GM23338 (cell line): ENCODE results near the gene SPATA13. TPM values are rescaled to one million over a fixed set of nuclear protein-coding genes. Genes with fewer than 3 reads are reported as not detected.

ENCODE experiments used
- ATAC-seq: fragments of 200-7000 bp; cut with Tn5 transposase; 3 replicates; pipeline ENCODE4 v1.9.1; 2020
- DNase-seq: peaks from one replicate; pipeline ENCODE4 v3.0.0-alpha.2; 2015; ENCODE audit warnings: low spot score
- H2AFZ ChIP-seq: fragments of 200-600 bp; sonication (generic); 2 replicates; pipeline ENCODE4 v1.8.0; 2016; ENCODE audit warnings: antibody characterized with exemption, mild to moderate bottlenecking, moderate library complexity
- H3F3A ChIP-seq: fragments of 200-600 bp; sonication (generic); replicated peaks from 2 replicates; pipeline ENCODE4 v1.8.0; 2017; ENCODE audit warnings: antibody characterized with exemption, mixed run types, low read depth
- H3K27ac ChIP-seq: fragments of 200-600 bp; sonication (generic); 2 replicates; pipeline ENCODE4 v1.6.1; 2016; ENCODE audit warnings: low read depth
- H3K27me3 ChIP-seq: fragments of 200-600 bp; sonication (generic); 2 replicates; pipeline ENCODE4 v1.8.0; 2016; ENCODE audit warnings: mild to moderate bottlenecking, mixed run types, moderate library complexity; ENCODE audit not compliant: insufficient read depth
- H3K36me3 ChIP-seq: fragments of 200-600 bp; sonication (generic); 2 replicates; pipeline ENCODE4 v1.8.0; 2016; ENCODE audit warnings: mild to moderate bottlenecking; ENCODE audit not compliant: insufficient read depth
- H3K4me1 ChIP-seq: fragments of 200-600 bp; sonication (generic); 2 replicates; pipeline ENCODE4 v1.8.0; 2016; ENCODE audit warnings: mild to moderate bottlenecking, moderate library complexity; ENCODE audit not compliant: insufficient read depth
- H3K4me2 ChIP-seq: fragments of 200-600 bp; sonication (generic); 2 replicates; pipeline ENCODE4 v1.7.1; 2017; ENCODE audit warnings: mixed run types
- H3K4me3 ChIP-seq: fragments of 200-600 bp; sonication (generic); 2 replicates; pipeline ENCODE4 v1.6.1; 2016; ENCODE audit warnings: mixed run types
- H3K79me2 ChIP-seq: fragments of 200-600 bp; sonication (generic); replicated peaks from 2 replicates; pipeline ENCODE4 v1.8.0; 2017; ENCODE audit warnings: mild to moderate bottlenecking; ENCODE audit not compliant: insufficient read depth
- H3K9me2 ChIP-seq: fragments of 200-600 bp; sonication (generic); 2 replicates; pipeline ENCODE4 v1.8.0; 2017; ENCODE audit not compliant: insufficient read depth
- H4K20me1 ChIP-seq: fragments of 200-600 bp; sonication (generic); replicated peaks from 2 replicates; pipeline ENCODE4 v1.8.0; 2017; ENCODE audit warnings: mild to moderate bottlenecking; ENCODE audit not compliant: insufficient read depth
- H3K27ac Mint-ChIP-seq: 2 replicates; pipeline ENCODE4 v1.8.0; 2020; ENCODE audit warnings: inconsistent platforms, mild to moderate bottlenecking, moderate library complexity, mixed read lengths
- H3K27me3 Mint-ChIP-seq: 3 replicates; pipeline ENCODE4 v1.8.0; 2022; ENCODE audit warnings: low read depth, mild to moderate bottlenecking, moderate library complexity, mixed read lengths, inconsistent platforms; ENCODE audit not compliant: insufficient read depth, poor library complexity
- H3K36me3 Mint-ChIP-seq: 3 replicates; pipeline ENCODE4 v1.8.0; 2021; ENCODE audit warnings: low read depth, mild to moderate bottlenecking, inconsistent platforms, moderate library complexity, mixed read lengths
- H3K4me1 Mint-ChIP-seq: 3 replicates; pipeline ENCODE4 v1.8.0; 2020; ENCODE audit warnings: mild to moderate bottlenecking, inconsistent platforms, mixed read lengths
- H3K4me3 Mint-ChIP-seq: 3 replicates; pipeline ENCODE4 v1.8.0; 2021; ENCODE audit warnings: moderate library complexity, mild to moderate bottlenecking, inconsistent platforms, mixed read lengths
- H3K9me3 Mint-ChIP-seq: 3 replicates; pipeline ENCODE4 v1.8.0; 2020; ENCODE audit warnings: moderate library complexity, mild to moderate bottlenecking, inconsistent platforms, mixed read lengths
- CREB1 ChIP-seq: fragments of 250-450 bp; sonication (Bioruptor Pico); IDR thresholded peaks from 2 replicates; pipeline ENCODE4 v1.5.0; 2020; ENCODE audit warnings: low read depth, mild to moderate bottlenecking, moderate library complexity
- ETS1 ChIP-seq: IDR thresholded peaks from 2 replicates; pipeline ENCODE4 v1.6.1; 2016; ENCODE audit warnings: antibody characterized with exemption
- EZH2 ChIP-seq: fragments of 200-600 bp; sonication (generic); IDR thresholded peaks from one replicate; pipeline ENCODE4 v1.8.0; 2017; ENCODE audit warnings: antibody characterized with exemption, mild to moderate bottlenecking, low read depth; ENCODE audit not compliant: unreplicated experiment
- EZH2phosphoT487 ChIP-seq: fragments of 200-600 bp; sonication (generic); IDR thresholded peaks from one replicate; pipeline ENCODE4 v1.8.1; 2018; ENCODE audit warnings: antibody characterized with exemption; ENCODE audit not compliant: unreplicated experiment
- STAT1 ChIP-seq: IDR thresholded peaks from one replicate; pipeline ENCODE4 v1.6.1; 2016; ENCODE audit warnings: antibody characterized with exemption; ENCODE audit not compliant: unreplicated experiment
- ZNF331 ChIP-seq: fragments of 250-450 bp; sonication (Bioruptor Pico); IDR thresholded peaks from 2 replicates; pipeline ENCODE4 v1.5.0; 2020; ENCODE audit warnings: low read depth, mild to moderate bottlenecking, moderate library complexity
- polyA plus RNA-seq: library from polyadenylated mRNA; unstranded; fragments of >200 nt; fragmentation: Nextera tagmentation; extraction: Ambion mirVana; gene quantifications from 2 replicates; pipeline ENCODE4 v1.2.1, GENCODE V29; 2016
- total RNA-seq: library from RNA; depleted of rRNA; stranded (reverse); fragments of >200 nt; shearing (Covaris generic); gene quantifications from 2 replicates; pipeline ENCODE4 v1.2.3, GENCODE V29; 2014
- TF ChIP-seq, protein P1 (sequence below): fragments of 250-450 bp; sonication (Bioruptor Pico); IDR thresholded peaks from 2 replicates; pipeline ENCODE4 v1.5.0; 2020; ENCODE audit warnings: mild to moderate bottlenecking, moderate library complexity

Gene SPATA13
- total and polyA plus RNA-seq, 2 experiments from 2014 or later, result 11.9 to 45.7 TPM

- TF ChIP-seq, protein P1, sequence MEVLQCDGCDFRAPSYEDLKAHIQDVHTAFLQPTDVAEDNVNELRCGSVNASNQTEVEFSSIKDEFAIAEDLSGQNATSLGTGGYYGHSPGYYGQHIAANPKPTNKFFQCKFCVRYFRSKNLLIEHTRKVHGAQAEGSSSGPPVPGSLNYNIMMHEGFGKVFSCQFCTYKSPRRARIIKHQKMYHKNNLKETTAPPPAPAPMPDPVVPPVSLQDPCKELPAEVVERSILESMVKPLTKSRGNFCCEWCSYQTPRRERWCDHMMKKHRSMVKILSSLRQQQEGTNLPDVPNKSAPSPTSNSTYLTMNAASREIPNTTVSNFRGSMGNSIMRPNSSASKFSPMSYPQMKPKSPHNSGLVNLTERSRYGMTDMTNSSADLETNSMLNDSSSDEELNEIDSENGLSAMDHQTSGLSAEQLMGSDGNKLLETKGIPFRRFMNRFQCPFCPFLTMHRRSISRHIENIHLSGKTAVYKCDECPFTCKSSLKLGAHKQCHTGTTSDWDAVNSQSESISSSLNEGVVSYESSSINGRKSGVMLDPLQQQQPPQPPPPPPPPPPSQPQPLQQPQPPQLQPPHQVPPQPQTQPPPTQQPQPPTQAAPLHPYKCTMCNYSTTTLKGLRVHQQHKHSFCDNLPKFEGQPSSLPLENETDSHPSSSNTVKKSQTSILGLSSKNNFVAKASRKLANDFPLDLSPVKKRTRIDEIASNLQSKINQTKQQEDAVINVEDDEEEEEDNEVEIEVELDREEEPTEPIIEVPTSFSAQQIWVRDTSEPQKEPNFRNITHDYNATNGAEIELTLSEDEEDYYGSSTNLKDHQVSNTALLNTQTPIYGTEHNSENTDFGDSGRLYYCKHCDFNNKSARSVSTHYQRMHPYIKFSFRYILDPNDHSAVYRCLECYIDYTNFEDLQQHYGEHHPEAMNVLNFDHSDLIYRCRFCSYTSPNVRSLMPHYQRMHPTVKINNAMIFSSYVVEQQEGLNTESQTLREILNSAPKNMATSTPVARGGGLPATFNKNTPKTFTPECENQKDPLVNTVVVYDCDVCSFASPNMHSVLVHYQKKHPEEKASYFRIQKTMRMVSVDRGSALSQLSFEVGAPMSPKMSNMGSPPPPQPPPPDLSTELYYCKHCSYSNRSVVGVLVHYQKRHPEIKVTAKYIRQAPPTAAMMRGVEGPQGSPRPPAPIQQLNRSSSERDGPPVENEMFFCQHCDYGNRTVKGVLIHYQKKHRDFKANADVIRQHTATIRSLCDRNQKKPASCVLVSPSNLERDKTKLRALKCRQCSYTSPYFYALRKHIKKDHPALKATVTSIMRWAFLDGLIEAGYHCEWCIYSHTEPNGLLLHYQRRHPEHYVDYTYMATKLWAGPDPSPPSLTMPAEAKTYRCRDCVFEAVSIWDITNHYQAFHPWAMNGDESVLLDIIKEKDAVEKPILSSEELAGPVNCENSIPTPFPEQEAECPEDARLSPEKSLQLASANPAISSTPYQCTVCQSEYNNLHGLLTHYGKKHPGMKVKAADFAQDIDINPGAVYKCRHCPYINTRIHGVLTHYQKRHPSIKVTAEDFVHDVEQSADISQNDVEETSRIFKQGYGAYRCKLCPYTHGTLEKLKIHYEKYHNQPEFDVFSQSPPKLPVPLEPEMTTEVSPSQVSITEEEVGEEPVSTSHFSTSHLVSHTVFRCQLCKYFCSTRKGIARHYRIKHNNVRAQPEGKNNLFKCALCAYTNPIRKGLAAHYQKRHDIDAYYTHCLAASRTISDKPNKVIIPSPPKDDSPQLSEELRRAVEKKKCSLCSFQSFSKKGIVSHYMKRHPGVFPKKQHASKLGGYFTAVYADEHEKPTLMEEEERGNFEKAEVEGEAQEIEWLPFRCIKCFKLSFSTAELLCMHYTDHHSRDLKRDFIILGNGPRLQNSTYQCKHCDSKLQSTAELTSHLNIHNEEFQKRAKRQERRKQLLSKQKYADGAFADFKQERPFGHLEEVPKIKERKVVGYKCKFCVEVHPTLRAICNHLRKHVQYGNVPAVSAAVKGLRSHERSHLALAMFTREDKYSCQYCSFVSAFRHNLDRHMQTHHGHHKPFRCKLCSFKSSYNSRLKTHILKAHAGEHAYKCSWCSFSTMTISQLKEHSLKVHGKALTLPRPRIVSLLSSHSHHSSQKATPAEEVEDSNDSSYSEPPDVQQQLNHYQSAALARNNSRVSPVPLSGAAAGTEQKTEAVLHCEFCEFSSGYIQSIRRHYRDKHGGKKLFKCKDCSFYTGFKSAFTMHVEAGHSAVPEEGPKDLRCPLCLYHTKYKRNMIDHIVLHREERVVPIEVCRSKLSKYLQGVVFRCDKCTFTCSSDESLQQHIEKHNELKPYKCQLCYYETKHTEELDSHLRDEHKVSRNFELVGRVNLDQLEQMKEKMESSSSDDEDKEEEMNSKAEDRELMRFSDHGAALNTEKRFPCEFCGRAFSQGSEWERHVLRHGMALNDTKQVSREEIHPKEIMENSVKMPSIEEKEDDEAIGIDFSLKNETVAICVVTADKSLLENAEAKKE (CRISPR knock-in tag), result no peak
- TF ChIP-seq EZH2 (no peak), STAT1 (no peak), ZNF331 (no peak), ETS1 (no peak)
These were observed 30.4 kb upstream of the SPATA13 start (continued) for GRCh38 chr13:24129914-24130774.

- TF ChIP-seq STAT1 (no peak), EZH2phosphoT487 (no peak), CREB1 (CRISPR knock-in tag) (no peak), ETS1 (no peak)
- no peak overlapping the region for H2AFZ ChIP-seq
- no peaks in the 10 kb centered on the region for H3F3A ChIP-seq
- H3K4me2 ChIP-seq, result no peak overlapping the region
- H3K9me2 ChIP-seq, result peaks cover 10% of the 10 kb centered on the region; the same call in 1 of the 2 replicates
- H3K36me3 Mint-ChIP-seq, result peaks cover 3% of the 10 kb centered on the region; the same call in 1 of the 3 replicates
- no peak overlapping the region for H3K4me3 ChIP-seq
- H3K27me3 Mint-ChIP-seq, result peaks cover 2% of the 10 kb centered on the region
- no peaks in the 10 kb centered on the region for H4K20me1 ChIP-seq
- no peaks in the 10 kb centered on the region; the same call in 1 of the 2 replicates for H3K36me3 ChIP-seq
- no peak overlapping the region for H3K4me3 Mint-ChIP-seq
- H3K4me1 Mint-ChIP-seq, result peaks cover 20% of the 10 kb centered on the region
- H3K27ac Mint-ChIP-seq, result no peak overlapping the region
- no peaks in the 10 kb centered on the region for H3K79me2 ChIP-seq
- H3K27ac ChIP-seq, result no peak overlapping the region
- peaks cover 4% of the 10 kb centered on the region; the same call in 1 of the 2 replicates for H3K4me1 ChIP-seq
- DNase-seq, result no peak
- ATAC-seq, result no peak
- H3K9me3 Mint-ChIP-seq, result peaks cover 14% of the 10 kb centered on the region
- H3K27me3 ChIP-seq, result no peaks in the 10 kb centered on the region
These were observed 28.8 kb upstream of the SPATA13 start for GRCh38 chr13:24131749-24132148.
